Activated T-cell treated with anti-CD3 and anti-CD28 coated beads for 24 hours (primary cell): ENCODE results near the gene PHF23.
A peak's percentile ranks its signal among the peaks of the same experiment; 100 is the strongest.

Source experiments
- DNase-seq: peaks from one replicate; pipeline ENCODE4 v3.0.0-alpha.2; 2020; ENCODE audit warnings: low read depth

The PHF23 gene

GRCh38 chr17:7237761-7238419 lies 1.4 kb downstream of the PHF23 start:
- DNase-seq = peak; percentile 81

GRCh38 chr17:7237266-7237760 lies 1.9 kb downstream of the PHF23 start:
- DNase-seq = no peak

GRCh38 chr17:7236808-7237207 lies 2.4 kb downstream of the PHF23 start:
- DNase-seq = no peak

GRCh38 chr17:7235693-7236665 lies 3.3 kb downstream of the PHF23 start:
- DNase-seq = no peak

- peak; percentile 91 for DNase-seq
Observed at GRCh38 chr17:7234083-7234951, 4.9 kb downstream of the PHF23 start, which contains the start of gene DVL2. TSS of gene DVL2 (minus strand) at chr17:7234517. CDS start at chr17:7234262, 255 bp downstream.

GRCh38 chr17:7233701-7234082 lies 5.6 kb downstream of the PHF23 start:
- no peak for DNase-seq

- DNase-seq = no peak
Observed at GRCh38 chr17:7232114-7232513, 7.1 kb downstream of the PHF23 start.

GRCh38 chr17:7229504-7229903 lies 9.8 kb downstream of the PHF23 start:
- no peak for DNase-seq

- DNase-seq = no peak
Observed at GRCh38 chr17:7228920-7229319, 10.3 kb downstream of the PHF23 start.

GRCh38 chr17:7226721-7227710 lies 12.2 kb downstream of the PHF23 start:
- DNase-seq = no peak

- no peak for DNase-seq
Observed at GRCh38 chr17:7225711-7226331, 13.4 kb downstream of the PHF23 start.

- DNase-seq = no peak
Observed at GRCh38 chr17:7224661-7225111, 14.6 kb downstream of the PHF23 start.

GRCh38 chr17:7224110-7224509 lies 15.1 kb downstream of the PHF23 start:
- no peak for DNase-seq

- no peak for DNase-seq
Observed at GRCh38 chr17:7223375-7223774, 15.9 kb downstream of the PHF23 start.

GRCh38 chr17:7222972-7223292 lies 16.3 kb downstream of the PHF23 start:
- no peak for DNase-seq

- no peak for DNase-seq
Observed at GRCh38 chr17:7222093-7222971, 16.9 kb downstream of the PHF23 start.

GRCh38 chr17:7221278-7222092 lies 17.8 kb downstream of the PHF23 start:
- no peak for DNase-seq

GRCh38 chr17:7220593-7221277 lies 18.5 kb downstream of the PHF23 start:
- peak; percentile 37 for DNase-seq
